ENCODE results near the gene MACROH2A2.

Gene MACROH2A2

DNA sequence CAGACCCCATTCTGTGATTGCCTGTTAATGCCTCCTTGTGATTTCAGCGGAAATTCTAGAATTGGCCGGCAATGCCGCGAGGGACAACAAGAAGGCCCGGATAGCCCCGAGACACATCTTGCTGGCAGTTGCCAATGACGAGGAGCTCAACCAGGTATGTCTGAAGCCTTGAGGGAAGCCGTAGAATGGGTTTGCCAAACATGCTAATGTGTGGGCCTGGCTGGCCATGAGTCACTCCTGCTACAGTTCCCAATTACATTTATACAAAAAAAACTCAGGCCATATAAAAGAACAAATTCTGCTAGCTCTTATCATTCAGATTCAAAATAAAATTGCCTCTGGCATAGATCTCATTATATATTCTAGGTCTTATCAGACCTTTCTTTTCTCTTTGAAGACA, 37.4 kb downstream of the MACROH2A2 start:
- FAIRE-seq (no peak), DNase-seq (ENCODE audit: insufficient read length, low spot score) (no peak)
- TF ChIP-seq, protein P1, sequence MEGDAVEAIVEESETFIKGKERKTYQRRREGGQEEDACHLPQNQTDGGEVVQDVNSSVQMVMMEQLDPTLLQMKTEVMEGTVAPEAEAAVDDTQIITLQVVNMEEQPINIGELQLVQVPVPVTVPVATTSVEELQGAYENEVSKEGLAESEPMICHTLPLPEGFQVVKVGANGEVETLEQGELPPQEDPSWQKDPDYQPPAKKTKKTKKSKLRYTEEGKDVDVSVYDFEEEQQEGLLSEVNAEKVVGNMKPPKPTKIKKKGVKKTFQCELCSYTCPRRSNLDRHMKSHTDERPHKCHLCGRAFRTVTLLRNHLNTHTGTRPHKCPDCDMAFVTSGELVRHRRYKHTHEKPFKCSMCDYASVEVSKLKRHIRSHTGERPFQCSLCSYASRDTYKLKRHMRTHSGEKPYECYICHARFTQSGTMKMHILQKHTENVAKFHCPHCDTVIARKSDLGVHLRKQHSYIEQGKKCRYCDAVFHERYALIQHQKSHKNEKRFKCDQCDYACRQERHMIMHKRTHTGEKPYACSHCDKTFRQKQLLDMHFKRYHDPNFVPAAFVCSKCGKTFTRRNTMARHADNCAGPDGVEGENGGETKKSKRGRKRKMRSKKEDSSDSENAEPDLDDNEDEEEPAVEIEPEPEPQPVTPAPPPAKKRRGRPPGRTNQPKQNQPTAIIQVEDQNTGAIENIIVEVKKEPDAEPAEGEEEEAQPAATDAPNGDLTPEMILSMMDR (IDR thresholded peaks at IDR 0.05; ENCODE audit: insufficient read depth, missing control alignments): no peak

DNA sequence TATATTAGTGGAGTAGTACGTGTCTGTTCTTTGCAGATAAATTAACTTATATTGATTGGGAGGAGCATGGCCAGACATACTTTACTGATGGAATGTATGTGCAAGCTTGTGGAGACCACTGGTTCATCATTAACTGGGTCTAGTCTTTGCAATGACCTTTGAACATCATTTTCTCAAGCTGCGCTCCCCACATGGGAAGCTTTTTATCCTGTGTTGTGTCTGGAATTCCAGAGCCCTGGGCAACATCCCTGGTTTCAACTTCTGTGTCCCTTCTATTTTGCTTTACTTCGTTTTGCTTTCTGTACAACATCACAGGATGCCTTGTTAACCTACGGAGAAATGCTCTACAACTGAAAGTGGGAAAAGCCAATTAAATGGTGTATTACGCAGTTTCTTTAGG, 38.3 kb downstream of the MACROH2A2 start:
- FAIRE-seq (no peak), DNase-seq (ENCODE audit: insufficient read length, low spot score) (no peak)
- TF ChIP-seq, protein P1 (IDR thresholded peaks at IDR 0.05; ENCODE audit: insufficient read depth, missing control alignments): no peak

DNA sequence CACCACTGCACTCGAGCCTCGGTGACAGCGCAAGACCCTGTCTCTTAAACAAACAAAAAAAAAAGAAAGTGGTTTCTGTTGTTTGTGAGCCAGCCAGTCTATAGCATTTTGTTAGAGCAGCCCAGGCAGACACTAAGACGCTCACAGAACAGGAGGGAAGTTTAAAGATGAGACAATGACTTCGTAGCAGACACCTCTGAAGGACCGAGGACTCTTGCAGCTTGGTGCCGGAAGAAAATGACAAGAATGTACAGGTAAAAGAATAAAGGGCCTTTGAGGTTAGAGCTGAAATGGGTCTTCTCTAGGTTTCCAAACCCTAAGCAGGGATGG, 39.7 kb downstream of the MACROH2A2 start:
- TF ChIP-seq, protein P1 (IDR thresholded peaks at IDR 0.05; ENCODE audit: insufficient read depth, missing control alignments): no peak
- no peak for DNase-seq (ENCODE audit: insufficient read length, low spot score)
- FAIRE-seq: no peak

DNA sequence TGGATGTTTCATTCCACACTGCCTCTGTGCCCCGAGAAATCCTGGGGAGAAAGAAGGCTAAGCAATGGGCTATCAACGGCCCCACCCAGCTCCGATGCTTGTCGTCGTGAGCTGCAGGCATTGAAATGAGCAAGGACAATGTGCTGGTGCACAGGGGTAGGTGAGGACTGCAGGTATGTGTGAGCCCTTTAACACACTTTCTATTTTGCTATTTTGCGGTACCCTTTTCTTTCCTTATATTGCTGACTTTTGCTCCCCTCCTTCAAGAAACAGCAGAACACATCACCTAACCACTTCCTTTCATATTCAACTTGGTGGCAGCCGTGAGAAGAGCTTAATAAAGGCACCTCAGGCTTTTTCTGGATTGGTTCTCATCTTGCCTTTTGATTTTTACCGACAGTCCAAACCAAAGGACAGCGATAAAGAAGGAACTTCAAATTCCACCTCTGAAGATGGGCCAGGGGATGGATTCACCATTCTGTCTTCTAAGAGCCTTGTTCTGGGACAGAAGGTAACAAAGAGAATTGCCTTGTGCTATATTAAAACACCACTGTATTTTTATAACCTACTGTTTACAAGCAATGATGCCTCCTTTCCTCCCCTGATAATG, 40.8 kb downstream of the MACROH2A2 start:
- TF ChIP-seq, protein P1 (IDR thresholded peaks at IDR 0.05; ENCODE audit: insufficient read depth, missing control alignments): no peak
- FAIRE-seq: no peak
- DNase-seq (ENCODE audit: insufficient read length, low spot score): no peak

DNA sequence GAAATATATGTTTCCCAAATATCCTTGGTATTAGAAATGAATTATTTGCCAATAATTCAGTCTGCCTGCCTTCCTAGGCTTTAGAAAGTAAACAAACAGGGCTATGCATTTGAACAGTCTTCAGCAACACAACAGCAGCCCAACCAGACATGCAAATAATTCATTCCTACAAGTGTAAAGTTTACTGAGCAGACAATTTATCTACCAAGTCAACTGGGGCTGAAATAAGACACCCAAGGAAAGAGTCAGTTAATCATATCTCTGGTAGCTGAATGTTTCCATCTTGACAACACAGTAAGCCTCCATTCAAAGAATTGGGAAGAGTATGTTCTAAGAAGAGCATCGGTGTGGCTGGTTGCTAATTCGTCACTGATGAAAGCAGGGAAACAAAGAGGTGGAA, 41.6 kb downstream of the MACROH2A2 start:
- FAIRE-seq (no peak), DNase-seq (ENCODE audit: insufficient read length, low spot score) (no peak)
- TF ChIP-seq, protein P1 (IDR thresholded peaks at IDR 0.05; ENCODE audit: insufficient read depth, missing control alignments): no peak

DNA sequence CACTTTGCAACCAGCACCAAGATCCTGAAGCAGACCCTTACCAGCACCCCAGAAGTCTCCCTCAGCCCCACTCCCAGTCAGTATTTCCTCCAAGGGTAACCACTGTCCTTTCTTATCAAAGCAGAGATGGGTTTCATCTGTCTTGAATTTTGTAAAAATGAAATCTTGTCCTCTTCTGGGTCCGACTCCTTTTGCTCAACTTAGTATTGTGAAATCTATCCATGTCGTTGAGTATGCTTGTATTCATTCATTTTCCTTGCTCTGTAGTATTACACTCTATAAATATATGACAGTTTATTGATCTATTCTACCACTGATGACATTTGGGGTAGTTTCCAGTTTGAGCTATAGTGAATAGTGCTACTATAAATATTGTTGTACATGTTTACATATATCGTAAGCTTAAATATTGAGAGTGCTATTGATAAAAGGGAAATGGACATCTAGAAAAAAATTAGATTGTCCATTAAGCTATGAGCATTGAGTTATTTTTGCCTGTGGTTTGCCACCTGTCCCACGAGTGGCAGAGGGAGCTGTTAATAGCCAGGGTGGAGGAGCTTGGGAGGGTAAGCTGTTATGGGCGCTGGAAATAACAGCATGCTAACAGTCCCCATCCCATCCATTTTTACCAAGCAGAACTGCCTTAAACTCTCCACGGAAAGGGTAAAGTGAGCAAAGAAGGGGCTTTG, 43.5 kb downstream of the MACROH2A2 start:
- FAIRE-seq (no peak), DNase-seq (ENCODE audit: insufficient read length, low spot score) (no peak)
- TF ChIP-seq, protein P1 (IDR thresholded peaks at IDR 0.05; ENCODE audit: insufficient read depth, missing control alignments): no peak

DNA sequence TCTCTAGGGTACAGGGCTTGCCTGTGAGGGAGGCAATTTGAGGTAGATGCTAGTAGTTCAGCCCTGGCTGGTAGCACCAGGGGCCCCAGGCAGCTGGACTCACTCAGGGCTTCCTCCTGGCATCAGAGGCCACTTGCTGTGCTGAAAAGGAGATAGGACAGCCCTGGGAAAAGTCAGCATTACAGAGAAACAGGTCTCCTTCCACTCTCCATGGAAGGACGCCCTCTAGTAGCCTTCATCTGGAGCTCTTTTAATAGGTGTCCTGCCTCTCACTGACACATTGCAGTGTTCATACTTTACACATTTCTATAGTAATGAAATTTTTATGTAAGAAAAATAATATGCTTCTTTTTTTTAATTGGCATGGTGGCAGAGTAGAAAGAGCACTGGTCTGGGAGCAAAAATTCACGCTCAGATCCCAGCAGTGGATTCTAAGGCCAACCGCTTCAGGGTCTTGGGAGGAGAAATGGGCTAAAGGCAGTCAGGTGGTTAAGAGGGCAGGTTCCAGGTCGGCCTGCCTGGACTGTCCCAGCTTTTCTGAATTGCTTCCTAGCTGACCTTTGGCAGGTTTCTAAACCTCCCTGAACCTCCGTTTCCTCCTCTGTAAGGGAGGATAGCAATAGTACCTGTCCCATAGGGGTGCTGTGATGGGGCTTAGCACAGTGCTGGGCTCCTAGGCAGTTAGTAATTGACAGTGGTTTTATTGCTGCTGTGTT, 44.2 kb downstream of the MACROH2A2 start:
- TF ChIP-seq, protein P1 (IDR thresholded peaks at IDR 0.05; ENCODE audit: insufficient read depth, missing control alignments): no peak
- DNase-seq (ENCODE audit: insufficient read length, low spot score): no peak
- no peak for FAIRE-seq

Measured in D721Med (cell line).